Nephron (organoid): ENCODE results near the gene HOXA7.
A peak's percentile ranks its signal among the peaks of the same experiment; 100 is the strongest.

ENCODE experiments used
- H3K27ac Mint-ChIP-seq, 3 experiments: 2 replicates each; pipeline ENCODE4 v1.8.0; 2020; ENCODE audit warnings: mixed read lengths in 3 of 3, mild to moderate bottlenecking in 2 of 3, moderate library complexity in 1 of 3
- H3K27me3 Mint-ChIP-seq: 2 replicates; pipeline ENCODE4 v1.8.0; 2021; ENCODE audit warnings: low read depth, mild to moderate bottlenecking, moderate library complexity, mixed read lengths
- H3K36me3 Mint-ChIP-seq: 2 replicates; pipeline ENCODE4 v1.8.0; 2020; ENCODE audit warnings: low read depth, mixed read lengths
- H3K4me1 Mint-ChIP-seq: 2 replicates; pipeline ENCODE4 v1.8.0; 2020; ENCODE audit warnings: mixed read lengths
- H3K4me3 Mint-ChIP-seq, 3 experiments: 2 replicates each; pipeline ENCODE4 v1.8.0; 2020; ENCODE audit warnings: mild to moderate bottlenecking in 3 of 3, mixed read lengths in 3 of 3, moderate library complexity in 2 of 3
- H3K9me3 Mint-ChIP-seq: 2 replicates; pipeline ENCODE4 v1.8.0; 2020; ENCODE audit warnings: mixed read lengths
- TF ChIP-seq, protein P1 (sequence below), 3 experiments: fragments of 200-600 bp; sonication (generic); IDR thresholded peaks; one replicate each; pipeline ENCODE4 v1.5.0; 2021; ENCODE audit warnings: antibody characterized with exemption in 3 of 3; ENCODE audit not compliant: unreplicated experiment in 3 of 3

Gene HOXA7

DNA sequence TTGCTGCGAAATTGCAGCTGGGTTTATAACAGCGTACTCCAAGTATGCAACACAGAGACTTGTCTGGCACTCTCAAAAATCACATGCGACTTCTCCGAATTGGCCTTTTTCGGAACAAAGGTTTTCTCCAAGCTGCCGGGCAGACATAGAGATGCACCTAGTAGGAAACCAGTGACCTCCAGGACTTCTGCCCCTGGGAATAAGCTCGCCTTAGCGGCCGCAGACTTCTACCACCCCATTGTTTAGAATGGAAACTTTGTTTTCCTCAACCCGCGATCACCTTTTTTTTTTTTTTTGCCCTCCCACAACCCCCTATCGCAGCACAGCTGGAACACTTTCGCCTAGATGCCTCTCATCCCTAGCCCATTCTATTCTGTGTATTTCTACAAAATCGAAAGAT lies 22.6 kb upstream of the HOXA7 start:
- H3K4me3 Mint-ChIP-seq: peak overlapping the region; percentile 83 to 93 (median 92)
- H3K27me3 Mint-ChIP-seq: peaks cover 94% of the 10 kb centered on the region
- no peaks in the 10 kb centered on the region for H3K9me3 Mint-ChIP-seq
- peak overlapping the region; percentile 95 to 100 (median 96) for H3K27ac Mint-ChIP-seq
- TF ChIP-seq, protein P1, sequence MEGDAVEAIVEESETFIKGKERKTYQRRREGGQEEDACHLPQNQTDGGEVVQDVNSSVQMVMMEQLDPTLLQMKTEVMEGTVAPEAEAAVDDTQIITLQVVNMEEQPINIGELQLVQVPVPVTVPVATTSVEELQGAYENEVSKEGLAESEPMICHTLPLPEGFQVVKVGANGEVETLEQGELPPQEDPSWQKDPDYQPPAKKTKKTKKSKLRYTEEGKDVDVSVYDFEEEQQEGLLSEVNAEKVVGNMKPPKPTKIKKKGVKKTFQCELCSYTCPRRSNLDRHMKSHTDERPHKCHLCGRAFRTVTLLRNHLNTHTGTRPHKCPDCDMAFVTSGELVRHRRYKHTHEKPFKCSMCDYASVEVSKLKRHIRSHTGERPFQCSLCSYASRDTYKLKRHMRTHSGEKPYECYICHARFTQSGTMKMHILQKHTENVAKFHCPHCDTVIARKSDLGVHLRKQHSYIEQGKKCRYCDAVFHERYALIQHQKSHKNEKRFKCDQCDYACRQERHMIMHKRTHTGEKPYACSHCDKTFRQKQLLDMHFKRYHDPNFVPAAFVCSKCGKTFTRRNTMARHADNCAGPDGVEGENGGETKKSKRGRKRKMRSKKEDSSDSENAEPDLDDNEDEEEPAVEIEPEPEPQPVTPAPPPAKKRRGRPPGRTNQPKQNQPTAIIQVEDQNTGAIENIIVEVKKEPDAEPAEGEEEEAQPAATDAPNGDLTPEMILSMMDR (IDR thresholded peaks at IDR 0.05; ENCODE audit: unreplicated experiment in 3 of 3): no peak
- peaks cover 46% of the 10 kb centered on the region for H3K4me1 Mint-ChIP-seq
- H3K36me3 Mint-ChIP-seq: peaks cover 32% of the 10 kb centered on the region

DNA sequence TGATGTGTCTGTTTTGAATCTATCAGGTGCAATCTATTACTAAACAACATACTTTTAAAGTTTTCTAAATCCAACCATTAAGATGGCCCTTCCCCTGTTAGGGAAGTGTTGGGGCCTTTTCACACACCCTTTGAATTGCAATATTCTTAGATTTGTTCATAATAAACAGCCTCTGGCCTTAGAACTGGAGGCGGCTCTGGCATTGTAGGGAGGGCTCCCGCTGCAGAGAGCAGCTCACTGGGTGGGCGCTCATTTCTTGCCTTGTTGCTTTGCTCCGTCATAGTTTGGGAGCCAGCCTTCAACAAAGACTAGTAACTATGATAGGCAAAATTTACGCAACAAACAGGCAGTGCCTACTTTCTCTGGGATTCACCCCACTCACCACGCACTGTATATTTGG lies 21.9 kb upstream of the HOXA7 start:
- Mint-ChIP-seq H3K27ac (peak overlapping the region; percentile 95 to 100 (median 96)), H3K36me3 (peaks cover 32% of the 10 kb centered on the region), H3K4me3 (peak overlapping the region; percentile 83 to 93 (median 92))

DNA sequence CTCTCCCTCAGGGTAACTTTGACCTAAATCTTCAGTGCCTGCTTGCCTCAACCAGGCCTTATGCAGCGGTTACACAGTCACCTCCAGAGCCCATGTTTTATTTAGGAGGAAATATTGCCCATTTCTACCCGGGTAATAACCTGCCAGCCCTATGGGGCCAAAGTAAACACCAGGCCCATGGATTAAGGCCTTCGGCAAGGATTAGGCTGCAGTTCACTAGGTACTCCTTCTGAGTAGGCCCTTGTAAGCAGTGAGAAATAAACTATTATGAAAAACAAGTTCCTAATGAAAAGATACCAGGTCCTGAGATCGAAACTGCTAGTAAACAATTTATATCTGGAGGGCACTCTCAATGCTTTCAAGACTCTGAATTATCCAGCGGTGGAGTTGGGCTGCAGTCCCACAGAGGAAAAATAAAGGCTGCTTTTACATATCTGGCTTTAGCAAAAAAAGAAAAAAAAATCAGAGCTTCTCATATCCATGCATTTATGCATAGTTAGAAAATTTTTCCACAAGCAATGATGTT lies 21.4 kb upstream of the HOXA7 start:
- peaks cover 44% of the 10 kb centered on the region for H3K4me1 Mint-ChIP-seq
- H3K4me3 Mint-ChIP-seq: peak overlapping the region; percentile 83 to 93 (median 92)
- peaks cover 32% of the 10 kb centered on the region for H3K36me3 Mint-ChIP-seq
- H3K27ac Mint-ChIP-seq: peak overlapping the region; percentile 95 to 100 (median 96)
- H3K9me3 Mint-ChIP-seq: no peaks in the 10 kb centered on the region
- TF ChIP-seq, protein P1 (IDR thresholded peaks at IDR 0.05; ENCODE audit: unreplicated experiment in 3 of 3): no peak
- H3K27me3 Mint-ChIP-seq: peaks cover 82% of the 10 kb centered on the region

More for the DNA sequence above, 21.9 kb upstream of the HOXA7 start:
- Mint-ChIP-seq H3K9me3 (no peaks in the 10 kb centered on the region), H3K4me1 (peaks cover 46% of the 10 kb centered on the region), H3K27me3 (peaks cover 87% of the 10 kb centered on the region)
- TF ChIP-seq, protein P1 (IDR thresholded peaks at IDR 0.05; ENCODE audit: unreplicated experiment in 3 of 3): no peak

DNA sequence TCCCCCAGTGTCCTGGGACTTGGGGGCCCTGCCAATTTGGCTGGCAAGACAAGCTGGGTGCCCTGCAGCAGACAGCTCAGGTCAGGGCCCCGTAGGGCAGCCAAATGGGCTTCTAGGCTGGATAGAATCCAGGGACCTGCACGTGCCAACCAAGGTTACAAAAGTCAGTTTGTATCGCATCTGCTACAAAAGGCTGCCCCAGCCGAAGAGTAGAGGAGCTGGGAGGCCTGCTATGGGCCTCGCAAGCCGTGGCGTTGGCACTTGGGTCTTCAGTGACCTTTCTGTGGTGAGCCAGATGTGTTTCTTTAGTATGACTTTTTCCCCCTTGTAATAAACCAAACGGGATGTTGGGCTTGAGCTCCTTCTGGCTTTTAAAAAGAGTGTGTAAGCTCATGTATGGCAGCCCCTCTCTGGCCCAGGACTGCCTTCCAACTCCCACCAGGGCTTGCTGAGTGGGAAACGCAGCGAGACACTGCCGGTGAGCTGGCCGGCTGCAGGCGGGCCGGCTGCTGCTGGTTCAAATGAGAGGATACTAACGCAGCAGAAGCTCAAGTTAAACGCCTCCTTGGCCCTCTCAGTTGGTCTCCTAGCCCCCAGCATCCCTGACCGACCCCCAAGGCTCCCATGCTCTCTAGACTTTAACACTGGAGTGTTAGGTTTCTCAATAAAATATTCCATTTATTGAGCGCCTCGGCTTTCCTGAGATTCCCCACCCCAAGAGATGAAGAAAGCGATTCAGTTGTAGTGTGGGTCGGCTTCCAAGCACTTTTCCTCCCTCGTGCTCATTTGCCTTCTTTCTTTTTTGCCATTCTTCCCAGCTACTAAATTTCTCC lies 20.7 kb upstream of the HOXA7 start:
- peak overlapping the region; percentile 83 to 93 (median 92) for H3K4me3 Mint-ChIP-seq
- H3K4me1 Mint-ChIP-seq: peaks cover 43% of the 10 kb centered on the region

DNA sequence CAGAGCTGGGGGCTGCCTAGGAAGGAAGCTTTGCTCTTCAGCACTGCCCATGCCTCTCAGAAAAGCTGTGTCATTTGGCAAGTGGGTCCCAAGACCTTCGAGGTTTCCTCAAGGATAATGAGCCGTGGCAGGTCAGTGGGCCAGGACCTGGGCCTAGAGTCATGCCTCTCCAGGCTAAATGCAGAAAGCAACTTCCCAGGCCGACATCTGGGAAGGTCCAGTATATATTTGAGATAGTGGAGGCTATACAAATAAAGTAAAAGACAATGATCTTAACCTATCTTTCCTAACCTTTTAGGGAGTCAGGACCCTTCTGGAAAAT lies 20.0 kb upstream of the HOXA7 start:
- Mint-ChIP-seq H3K27ac (peak overlapping the region; percentile 95 to 100 (median 96)), H3K36me3 (peaks cover 43% of the 10 kb centered on the region), H3K4me3 (peak overlapping the region; percentile 83 to 93 (median 92)), H3K27me3 (peaks cover 80% of the 10 kb centered on the region), H3K9me3 (no peaks in the 10 kb centered on the region), H3K4me1 (peaks cover 50% of the 10 kb centered on the region)
- TF ChIP-seq, protein P1 (IDR thresholded peaks at IDR 0.05; ENCODE audit: unreplicated experiment in 3 of 3): no peak

More for the DNA sequence above, 20.7 kb upstream of the HOXA7 start:
- Mint-ChIP-seq H3K27me3 (peaks cover 80% of the 10 kb centered on the region), H3K36me3 (peaks cover 36% of the 10 kb centered on the region), H3K27ac (peak overlapping the region; percentile 95 to 100 (median 96)), H3K9me3 (no peaks in the 10 kb centered on the region)
- TF ChIP-seq, protein P1 (IDR thresholded peaks at IDR 0.05; ENCODE audit: unreplicated experiment in 3 of 3): no peak
